ENCODE measurements around the gene IER5L. TPM values are rescaled to one million over a fixed set of nuclear protein-coding genes. Genes with fewer than 3 reads are reported as not detected.

IER5L gene
- total and polyA plus RNA-seq, 9 of the 15 experiments (the other 6 are each of a cell fraction or from before 2014, with no cell fraction given) = 0.14 to 11.9 (median 0.52) TPM

- TF ChIP-seq TCF3 (CRISPR knock-in tag; IDR thresholded peaks at IDR 0.05) = no peak
- no peak for TF ChIP-seq KDM1A (IDR thresholded peaks at IDR 0.05)
- peak; percentile 40; the same call in 1 of the 2 replicates for TF ChIP-seq POLR2A (conservative IDR thresholded peaks at IDR 0.05)
- no peak for TF ChIP-seq TRIM24 (IDR thresholded peaks at IDR 0.05)
- TF ChIP-seq SP1 (CRISPR knock-in tag; IDR thresholded peaks at IDR 0.05) = peak; percentile 74
- TF ChIP-seq ZNF507 (tag; conservative IDR thresholded peaks at IDR 0.05) = no peak
- no peak for TF ChIP-seq KLF10 (CRISPR knock-in tag; IDR thresholded peaks at IDR 0.05)
- TF ChIP-seq POLR2G (IDR thresholded peaks at IDR 0.05; ENCODE audit: low read depth, low read length) = peak; percentile 61
- no peak for TF ChIP-seq RAD51 (IDR thresholded peaks at IDR 0.05; ENCODE audit: borderline replicate concordance, low read depth)
- TF ChIP-seq ZNF134 (CRISPR knock-in tag; conservative IDR thresholded peaks at IDR 0.05) = peak; percentile 73
- TF ChIP-seq NFE2L1 (tag; IDR thresholded peaks at IDR 0.05; ENCODE audit: borderline replicate concordance, low read depth) = no peak
- no peak for TF ChIP-seq SAFB2 (IDR thresholded peaks at IDR 0.05; ENCODE audit: borderline replicate concordance, low read depth, low read length, severe bottlenecking)
- TF ChIP-seq NCOR1 (IDR thresholded peaks at IDR 0.05) = no peak
- TF ChIP-seq FOS (IDR thresholded peaks at IDR 0.05; ENCODE audit: extremely low read depth, insufficient read length) = no peak
- TF ChIP-seq DDX20 (tag; IDR thresholded peaks at IDR 0.05; ENCODE audit: low read depth) = no peak
- no peak for TF ChIP-seq ZNF707 (CRISPR knock-in tag; conservative IDR thresholded peaks at IDR 0.05)
- TF ChIP-seq ZNF780A (CRISPR knock-in tag; IDR thresholded peaks at IDR 0.05) = no peak
- peak; percentile 4 for TF ChIP-seq PCBP2 (IDR thresholded peaks at IDR 0.05; ENCODE audit: low read depth, low read length, poor library complexity, severe bottlenecking)
- TF ChIP-seq ZNF384 (IDR thresholded peaks at IDR 0.05; ENCODE audit: low read depth, low read length) = peak; percentile 91; the same call in 1 of the 2 replicates
- no peak for TF ChIP-seq FOXJ3 (CRISPR knock-in tag; IDR thresholded peaks at IDR 0.05)
- peak; percentile 8 for TF ChIP-seq RBBP5 (IDR thresholded peaks at IDR 0.05; ENCODE audit: borderline replicate concordance, insufficient read depth, low read length, poor library complexity, severe bottlenecking)
- no peak for TF ChIP-seq CHD4 (IDR thresholded peaks at IDR 0.05; ENCODE audit: insufficient read depth, insufficient replicate concordance, low read depth, low read length, poor library complexity, severe bottlenecking)
- no peak for TF ChIP-seq MITF (IDR thresholded peaks at IDR 0.05)
- TF ChIP-seq HDAC6 (IDR thresholded peaks at IDR 0.05; ENCODE audit: low read depth, low read length) = 0 out of 2 replicates have a peak, but pooled peaks have one; percentile 45
- no peak for TF ChIP-seq MCM3 (IDR thresholded peaks at IDR 0.05)
- no peak for TF ChIP-seq MAFG (tag; conservative IDR thresholded peaks at IDR 0.05)
- no peak for TF ChIP-seq ARHGAP35 (IDR thresholded peaks at IDR 0.05; ENCODE audit: partially characterized antibody)
- no peak for TF ChIP-seq TSC22D4 (tag; IDR thresholded peaks at IDR 0.05)
- no peak for TF ChIP-seq ZNF174 (CRISPR knock-in tag; IDR thresholded peaks at IDR 0.05)
- 0 out of 2 replicates have a peak, but pooled peaks have one; percentile 18 for TF ChIP-seq LCOR (CRISPR knock-in tag; IDR thresholded peaks at IDR 0.05)
- no peak for TF ChIP-seq POLR3A (IDR thresholded peaks at IDR 0.05; ENCODE audit: borderline replicate concordance, extremely low read depth, insufficient read depth, insufficient read length)
These were observed 2.0 kb downstream of the IER5L start (continued) for GRCh38 chr9:129175825-129176633.

Data from K562 (cell line).